ENCODE results near the gene GJB3.
"Not testable (repeated sequence)": the region's sequence is repeated elsewhere in the genome, so short reads cannot be mapped to it uniquely, and the experiment has no call there.

GJB3 gene

GRCh38 chr1:34781071-34781843, at the start of gene GJB3:
GJB3 (plus strand) TSS chr1:34781214; CDS start chr1:34784763, 3,549 bp downstream.
- no peak for DNase-seq (ENCODE audit: low read depth)

- DNase-seq (ENCODE audit: low read depth) = not testable (repeated sequence)
These were observed 48.2 kb upstream of the GJB3 start for GRCh38 chr1:34732831-34733230.

GRCh38 chr1:34736692-34737091, 44.3 kb upstream of the GJB3 start:
- no peak for DNase-seq (ENCODE audit: low read depth)

- not testable (repeated sequence) for DNase-seq (ENCODE audit: low read depth)
These were observed 43.8 kb upstream of the GJB3 start for GRCh38 chr1:34737236-34737635.

GRCh38 chr1:34739613-34740012, 41.4 kb upstream of the GJB3 start:
- no peak for DNase-seq (ENCODE audit: low read depth)

- DNase-seq (ENCODE audit: low read depth) = no peak
These were observed 40.7 kb upstream of the GJB3 start for GRCh38 chr1:34740161-34740868.

GRCh38 chr1:34742667-34743270, 38.2 kb upstream of the GJB3 start:
- peak; percentile 57 for DNase-seq (ENCODE audit: low read depth)

- DNase-seq (ENCODE audit: low read depth) = no peak
These were observed 37.2 kb upstream of the GJB3 start for GRCh38 chr1:34743775-34744174.

GRCh38 chr1:34744851-34745250, 36.2 kb upstream of the GJB3 start:
- DNase-seq (ENCODE audit: low read depth) = no peak

- DNase-seq (ENCODE audit: low read depth) = no peak
These were observed 35.3 kb upstream of the GJB3 start for GRCh38 chr1:34745666-34746065.

GRCh38 chr1:34746101-34746500, 34.9 kb upstream of the GJB3 start:
- no peak for DNase-seq (ENCODE audit: low read depth)

- DNase-seq (ENCODE audit: low read depth) = no peak
These were observed 34.0 kb upstream of the GJB3 start for GRCh38 chr1:34746785-34747637.

- no peak for DNase-seq (ENCODE audit: low read depth)
These were observed 33.4 kb upstream of the GJB3 start for GRCh38 chr1:34747638-34747941.

- DNase-seq (ENCODE audit: low read depth) = no peak
These were observed 31.0 kb upstream of the GJB3 start for GRCh38 chr1:34749992-34750391.

GRCh38 chr1:34750610-34751009, 30.4 kb upstream of the GJB3 start:
- no peak for DNase-seq (ENCODE audit: low read depth)

- DNase-seq (ENCODE audit: low read depth) = no peak
These were observed 27.9 kb upstream of the GJB3 start for GRCh38 chr1:34753163-34753562.

GRCh38 chr1:34754964-34755637, 25.9 kb upstream of the GJB3 start, which contains the start of gene GJB5:
GJB5 (plus strand) TSS chr1:34755047; CDS start chr1:34757331, 2,284 bp downstream.
- no peak for DNase-seq (ENCODE audit: low read depth)

- no peak for DNase-seq (ENCODE audit: low read depth)
These were observed 25.1 kb upstream of the GJB3 start for GRCh38 chr1:34755961-34756360.

GRCh38 chr1:34757386-34757785, 23.6 kb upstream of the GJB3 start:
- DNase-seq (ENCODE audit: low read depth) = no peak

GRCh38 chr1:34758751-34759150, 22.3 kb upstream of the GJB3 start:
- DNase-seq (ENCODE audit: low read depth) = no peak

GRCh38 chr1:34759503-34760357, 21.3 kb upstream of the GJB3 start, which contains the start of gene GJB4:
GJB4 (plus strand) TSS chr1:34759740; CDS start chr1:34761255, 1,515 bp downstream.
- DNase-seq (ENCODE audit: low read depth) = no peak

Data from stimulated activated CD4-positive, alpha-beta T cell treated with anti-CD3 and anti-CD28 coated beads, Interleukin-2, amount 100 ng/mL, for 4 hours (primary cell).